GM23248 (cell line): ENCODE data around the gene SLC39A1.
"Not testable (repeated sequence)": the region's sequence is repeated elsewhere in the genome, so short reads cannot be mapped to it uniquely, and the experiment has no call there.

Experiments used
- EZH2 ChIP-seq: fragments of 200-600 bp; sonication (generic); IDR thresholded peaks from 2 replicates; pipeline ENCODE4 v1.6.1; 2018; ENCODE audit warnings: antibody characterized with exemption, mild to moderate bottlenecking; ENCODE audit not compliant: insufficient read depth, poor library complexity, severe bottlenecking
- EZH2phosphoT487 ChIP-seq: fragments of 200-600 bp; sonication (generic); IDR thresholded peaks from 2 replicates; pipeline ENCODE4 v1.6.1; 2018; ENCODE audit warnings: antibody characterized with exemption, moderate library complexity, mild to moderate bottlenecking, low read depth; ENCODE audit not compliant: insufficient read depth

DNA sequence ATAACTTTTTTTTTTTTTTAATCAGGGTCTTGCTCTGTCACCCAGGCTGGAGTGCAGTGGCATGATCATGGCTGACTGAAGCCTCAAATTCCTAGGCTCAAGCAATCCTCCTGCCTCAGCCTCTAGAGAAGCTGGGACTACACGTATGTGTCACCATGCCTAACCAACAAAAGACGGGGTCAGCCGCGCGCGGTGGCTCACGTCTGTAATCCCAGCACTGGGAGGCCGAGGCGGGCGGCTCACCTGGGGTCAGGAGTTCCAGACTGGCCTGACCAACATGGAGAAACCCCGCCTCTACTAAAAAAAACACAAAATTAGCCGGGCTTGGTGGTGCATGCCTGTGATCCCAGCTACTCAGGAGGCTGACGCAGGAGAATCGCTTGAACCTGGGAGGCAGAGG is 49.2 kb upstream of the SLC39A1 start:
- TF ChIP-seq EZH2phosphoT487, EZH2: not testable (repeated sequence)
